Central memory CD4-positive, alpha-beta T cell (primary cell): ENCODE results near the gene TAF4.
A peak's percentile ranks its signal among the peaks of the same experiment; 100 is the strongest.
"Not testable (repeated sequence)": the region's sequence is repeated elsewhere in the genome, so short reads cannot be mapped to it uniquely, and the experiment has no call there.

Experiments used
- DNase-seq: peaks from one replicate; pipeline ENCODE4 v3.0.0; 2022
- total RNA-seq, 3 experiments: gene quantifications; one replicate each; lab custom pipeline; 2026; lab: John Stamatoyannopoulos, UW

TAF4 gene
- total RNA-seq = 26.2 to 32.9 (median 27.2) reads per million in 3 experiments

- peak; percentile 82 for DNase-seq
Measured at GRCh38 chr20:62065674-62066338, at the start of gene TAF4. TSS of gene TAF4 (minus strand) at chr20:62065881. CDS start at chr20:62065810, 71 bp downstream.

GRCh38 chr20:62114894-62115293 lies 49.2 kb upstream of the TAF4 start:
- DNase-seq = no peak

- no peak for DNase-seq
Measured at GRCh38 chr20:62112368-62112767, 46.7 kb upstream of the TAF4 start.

- DNase-seq = no peak
Measured at GRCh38 chr20:62111148-62111547, 45.5 kb upstream of the TAF4 start.

- DNase-seq = no peak
Measured at GRCh38 chr20:62105592-62105991, 39.9 kb upstream of the TAF4 start.

- DNase-seq = no peak
Measured at GRCh38 chr20:62104791-62105345, 39.2 kb upstream of the TAF4 start.

GRCh38 chr20:62104234-62104789 lies 38.6 kb upstream of the TAF4 start:
- no peak for DNase-seq

- DNase-seq = no peak
Measured at GRCh38 chr20:62103508-62104233, 38.0 kb upstream of the TAF4 start.

- DNase-seq = no peak
Measured at GRCh38 chr20:62101078-62101477, 35.4 kb upstream of the TAF4 start.

- DNase-seq = no peak
Measured at GRCh38 chr20:62097881-62098407, 32.3 kb upstream of the TAF4 start.

GRCh38 chr20:62096421-62097380 lies 31.0 kb upstream of the TAF4 start:
- no peak for DNase-seq

GRCh38 chr20:62089393-62089792 lies 23.7 kb upstream of the TAF4 start:
- DNase-seq = no peak

GRCh38 chr20:62088258-62089127 lies 22.8 kb upstream of the TAF4 start:
- DNase-seq = no peak

- DNase-seq = no peak
Measured at GRCh38 chr20:62087632-62088031, 22.0 kb upstream of the TAF4 start.

GRCh38 chr20:62087227-62087626 lies 21.5 kb upstream of the TAF4 start:
- no peak for DNase-seq

GRCh38 chr20:62085206-62085605 lies 19.5 kb upstream of the TAF4 start:
- no peak for DNase-seq

GRCh38 chr20:62084224-62084623 lies 18.5 kb upstream of the TAF4 start:
- DNase-seq = not testable (repeated sequence)

GRCh38 chr20:62083312-62083711 lies 17.6 kb upstream of the TAF4 start:
- DNase-seq = no peak

GRCh38 chr20:62080249-62080990 lies 14.7 kb upstream of the TAF4 start:
- no peak for DNase-seq

GRCh38 chr20:62079166-62079565 lies 13.5 kb upstream of the TAF4 start:
- no peak for DNase-seq
